IMR-90 (cell line): Measurements from ENCODE around the gene ANLN.

ENCODE experiments used
- BHLHE40 ChIP-seq: fragments of 150-350 bp; IDR thresholded peaks from 2 replicates; pipeline ENCODE4 v1.6.1; 2016; ENCODE audit warnings: mild to moderate bottlenecking, low read depth, low read length
- CEBPB ChIP-seq: IDR thresholded peaks from 2 replicates; pipeline ENCODE4 v1.6.1; 2012; ENCODE audit warnings: low read depth, low read length, improper control_type of control experiment
- CHD1 ChIP-seq: IDR thresholded peaks from 2 replicates; pipeline ENCODE4 v1.6.1; 2012; ENCODE audit warnings: low read depth, low read length, improper control_type of control experiment
- CTCF ChIP-seq: conservative IDR thresholded peaks from 2 replicates; pipeline ENCODE4 v1.5.1; 2012; ENCODE audit warnings: mild to moderate bottlenecking, low read depth, low read length, improper control_type of control experiment
- FOS ChIP-seq: fragments of 150-350 bp; IDR thresholded peaks from 2 replicates; pipeline ENCODE4 v1.6.1; 2016; ENCODE audit warnings: low read depth, low read length
- MAFK ChIP-seq: IDR thresholded peaks from 2 replicates; pipeline ENCODE4 v1.6.1; 2012; ENCODE audit warnings: low read depth, low read length, improper control_type of control experiment
- MXI1 ChIP-seq: IDR thresholded peaks from 2 replicates; pipeline ENCODE4 v1.6.1; 2012; ENCODE audit warnings: low read depth, mild to moderate bottlenecking, low read length, moderate library complexity, borderline replicate concordance
- NFE2L2 ChIP-seq: fragments of 150-350 bp; IDR thresholded peaks from 2 replicates; pipeline ENCODE4 v1.6.1; 2016; ENCODE audit warnings: low read depth, mild to moderate bottlenecking, low read length
- POLR2A ChIP-seq: IDR thresholded peaks from 2 replicates; pipeline ENCODE4 v1.6.1; 2012; ENCODE audit warnings: mild to moderate bottlenecking, low read depth, low read length
- RAD21 ChIP-seq: IDR thresholded peaks from 2 replicates; pipeline ENCODE4 v1.6.1; 2012; ENCODE audit warnings: low read length, improper control_type of control experiment
- RCOR1 ChIP-seq: IDR thresholded peaks from 2 replicates; pipeline ENCODE4 v1.6.1; 2012; ENCODE audit warnings: mild to moderate bottlenecking, low read length, improper control_type of control experiment; ENCODE audit not compliant: insufficient replicate concordance
- RFX5 ChIP-seq: IDR thresholded peaks from 2 replicates; pipeline ENCODE4 v1.8.0; 2012; ENCODE audit warnings: low read depth, mild to moderate bottlenecking, low read length, moderate library complexity
- SMC3 ChIP-seq: fragments of 150-350 bp; IDR thresholded peaks from 2 replicates; pipeline ENCODE4 v1.6.1; 2016; ENCODE audit warnings: low read depth, mild to moderate bottlenecking, antibody characterized with exemption, low read length, moderate library complexity

DNA sequence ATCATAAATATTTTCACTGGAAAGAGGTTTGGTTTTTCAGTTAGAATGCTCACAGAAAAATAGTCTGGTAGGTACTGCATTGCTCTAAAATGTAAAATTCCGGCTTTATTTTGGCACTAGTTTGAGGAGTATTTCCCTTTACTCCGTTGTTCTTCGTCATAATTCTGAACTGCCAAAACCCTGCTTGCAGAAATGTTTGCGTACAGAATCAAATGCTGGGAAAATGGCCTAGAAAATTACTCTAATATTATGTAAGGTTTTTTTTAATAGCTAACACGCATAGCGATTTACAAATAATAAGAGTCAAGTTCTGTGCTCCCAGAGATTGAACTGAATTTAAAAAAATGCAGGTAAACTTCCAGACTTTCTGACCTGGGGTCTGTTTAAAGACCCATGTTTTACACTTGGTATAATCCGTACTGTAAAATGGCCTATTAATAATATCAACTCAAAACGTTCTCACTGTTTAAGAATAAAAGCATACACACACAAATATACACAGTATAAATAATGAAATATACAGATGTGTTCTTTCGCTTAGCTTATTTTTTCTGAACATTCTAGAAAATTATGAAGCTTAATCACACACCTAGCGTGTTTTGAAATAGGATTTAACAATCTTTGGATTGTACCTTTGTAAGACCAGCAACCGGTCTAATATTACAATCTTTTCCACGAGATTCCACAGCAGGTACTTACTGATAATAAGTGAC is 23.5 kb upstream of the ANLN start:
- TF ChIP-seq RFX5 (no peak), MXI1 (no peak), POLR2A (no peak), CTCF (no peak), RAD21 (no peak), NFE2L2 (no peak), SMC3 (no peak), BHLHE40 (no peak), CEBPB (no peak), CHD1 (no peak), RCOR1 (no peak), FOS (no peak), MAFK (no peak)
